A549 (cell line): ENCODE results near the gene GRIA3. TPM values are rescaled to one million over a fixed set of nuclear protein-coding genes. Genes with fewer than 3 reads are reported as not detected.
"Not testable (repeated sequence)": the region's sequence is repeated elsewhere in the genome, so short reads cannot be mapped to it uniquely, and the experiment has no call there.

Source experiments
- ATAC-seq, 2 experiments: fragments of 200-7000 bp in 1 of 2; fragments of >200 bp in 1 of 2; cut with Nextera tagmentation in 1 of 2; cut with Tn5 transposase in 1 of 2; 3 replicates each; pipeline versions ENCODE4 v1.8.0 to v1.9.1; 2018 to 2020; ENCODE audit warnings: mild to moderate bottlenecking in 1 of 2, moderate library complexity in 1 of 2
- CTCF ChIA-PET: fragments of 300-600 bp; sonication (Branson Sonifier 250); formaldehyde crosslinking; extraction: SDS; loops from one replicate; lab custom pipeline; 2021; ENCODE audit warnings: antibody characterized with exemption, inconsistent platforms; lab: Yijun Ruan, JAX
- POLR2A ChIA-PET: fragments of 350-600 bp; formaldehyde crosslinking; extraction: SDS; loops from one replicate; lab custom pipeline; 2021; ENCODE audit warnings: antibody characterized with exemption, inconsistent platforms; lab: Yijun Ruan, JAX
- DNase-seq, 2 experiments: peaks; one replicate each; pipeline versions ENCODE4 v3.0.0 to v3.0.0-alpha.2; 2011 to 2016; ENCODE audit warnings: low read depth in 1 of 2, low spot score in 1 of 2
- FAIRE-seq: peaks from 2 replicates; lab custom pipeline; 2011; peaks lifted over from hg19 to GRCh38; lab: Jason Lieb, UNC
- H3K27ac ChIP-seq, 2 experiments: fragments of >200 bp; sonication (Bioruptor Twin); formaldehyde crosslinking; 3 replicates each; pipeline ENCODE4 v1.5.1; 2016 to 2017
- H3K4me1 ChIP-seq: fragments of >200 bp; sonication (Bioruptor Twin); formaldehyde crosslinking; 3 replicates; pipeline ENCODE4 v1.6.1; 2016
- H3K4me2 ChIP-seq: fragments of >200 bp; sonication (Bioruptor Twin); formaldehyde crosslinking; 3 replicates; pipeline ENCODE4 v1.6.1; 2016
- H3K4me3 ChIP-seq: fragments of >200 bp; sonication (Bioruptor Twin); formaldehyde crosslinking; 3 replicates; pipeline ENCODE4 v1.5.1; 2016
- H3K9me3 ChIP-seq: fragments of >200 bp; sonication (Bioruptor Twin); formaldehyde crosslinking; 3 replicates; pipeline ENCODE4 v1.6.1; 2016
- CHD2 ChIP-seq: fragments of 150-350 bp; IDR thresholded peaks from 2 replicates; pipeline ENCODE4 v1.6.1; 2014; ENCODE audit warnings: low read length; ENCODE audit not compliant: partially characterized antibody
- CHD4 ChIP-seq: fragments of 200-600 bp; sonication (generic); IDR thresholded peaks from 2 replicates; pipeline ENCODE4 v1.6.1; 2016; ENCODE audit warnings: antibody characterized with exemption, mild to moderate bottlenecking, borderline replicate concordance
- EHMT2 ChIP-seq: fragments of 200-600 bp; sonication (generic); IDR thresholded peaks from 2 replicates; pipeline ENCODE4 v1.6.1; 2016; ENCODE audit warnings: antibody characterized with exemption, low read depth, mild to moderate bottlenecking, moderate library complexity
- EP300 ChIP-seq, 2 experiments: fragments of >200 bp; sonication (Bioruptor Twin); formaldehyde crosslinking; IDR thresholded peaks; 2 replicates in 1 of 2; 3 replicates in 1 of 2; pipeline ENCODE4 v1.6.1; 2016 to 2017
- FOXS1 ChIP-seq: fragments of 250-450 bp; sonication (Bioruptor Pico); IDR thresholded peaks from 2 replicates; pipeline ENCODE4 v1.5.0; 2020; ENCODE audit warnings: mild to moderate bottlenecking, moderate library complexity
- GATA3 ChIP-seq: IDR thresholded peaks from 2 replicates; pipeline ENCODE4 v1.6.1; 2012; ENCODE audit warnings: borderline replicate concordance
- HDAC2 ChIP-seq: fragments of 200-600 bp; sonication (generic); IDR thresholded peaks from 2 replicates; pipeline ENCODE4 v1.6.1; 2016
- JUN ChIP-seq, 2 experiments: fragments of >200 bp; sonication (Bioruptor Twin); formaldehyde crosslinking; IDR thresholded peaks; 2 replicates in 1 of 2; 3 replicates in 1 of 2; pipeline ENCODE4 v1.6.1; 2016 to 2017
- KDM1A ChIP-seq: fragments of 200-600 bp; sonication (generic); IDR thresholded peaks from 2 replicates; pipeline ENCODE4 v1.6.1; 2016; ENCODE audit warnings: low read depth, mild to moderate bottlenecking
- MAFK ChIP-seq: fragments of 450-650 bp; IDR thresholded peaks from 2 replicates; pipeline ENCODE4 v1.6.1; 2014; ENCODE audit not compliant: partially characterized antibody
- NR3C1 ChIP-seq: fragments of >200 bp; sonication (Bioruptor Twin); formaldehyde crosslinking; IDR thresholded peaks from 3 replicates; pipeline ENCODE4 v1.6.1; 2017
- PHF8 ChIP-seq: fragments of 200-600 bp; sonication (generic); IDR thresholded peaks from 2 replicates; pipeline ENCODE4 v1.6.1; 2016; ENCODE audit warnings: low read depth, mild to moderate bottlenecking, antibody characterized with exemption, moderate library complexity, borderline replicate concordance
- RAD21 ChIP-seq, 2 experiments: fragments of >200 bp in 1 of 2; sonication (Bioruptor Twin) in 1 of 2; formaldehyde crosslinking in 1 of 2; IDR thresholded peaks in 1 of 2; conservative IDR thresholded peaks in 1 of 2; 2 replicates in 1 of 2; 3 replicates in 1 of 2; pipeline ENCODE4 v1.6.1; 2012 to 2018; ENCODE audit warnings: inconsistent platforms in 1 of 2
- RCOR1 ChIP-seq: fragments of 150-350 bp; IDR thresholded peaks from 2 replicates; pipeline ENCODE4 v1.6.1; 2014; ENCODE audit warnings: antibody characterized with exemption, low read length, low read depth
- RFX5 ChIP-seq: fragments of 450-650 bp; IDR thresholded peaks from 2 replicates; pipeline ENCODE4 v1.7.1; 2014; ENCODE audit warnings: antibody characterized with exemption, mild to moderate bottlenecking, moderate library complexity
- SREBF2 ChIP-seq: fragments of 450-650 bp; IDR thresholded peaks from 2 replicates; pipeline ENCODE4 v1.6.1; 2014; ENCODE audit warnings: mild to moderate bottlenecking, moderate library complexity
- TP53 ChIP-seq: fragments of 250-450 bp; sonication (Bioruptor Pico); IDR thresholded peaks from 2 replicates; pipeline ENCODE4 v1.5.0; 2021; ENCODE audit warnings: mild to moderate bottlenecking, moderate library complexity
- WGBS: methylation state at CpG from one replicate; pipeline ENCODE4 v1.1.6; 2017; ENCODE audit errors: missing lambda C conversion rate; 5-methylcytosine and 5-hydroxymethylcytosine counted together
- polyA plus RNA-seq, 4 experiments: library from polyadenylated mRNA; depleted of rRNA in 3 of 4; stranded (reverse); fragments of >200 nt; fragmentation: RNase III in 1 of 4; extraction: RNeasy Plus Mini Kit Qiagen cat#74134 plus additional on column Dnase treatment in 1 of 4; gene quantifications; 2 replicates in 3 of 4; 3 replicates in 1 of 4; pipeline ENCODE4 v1.2.3, GENCODE V29; 2011 to 2017
- TF ChIP-seq, protein P1 (sequence below): IDR thresholded peaks from 2 replicates; pipeline ENCODE4 v1.6.1; 2012
- TF ChIP-seq, protein P2 (sequence below): fragments of >200 bp; sonication (Bioruptor Twin); formaldehyde crosslinking; IDR thresholded peaks from 2 replicates; pipeline ENCODE4 v1.6.1; 2016
- TF ChIP-seq, protein P3 (sequence below): IDR thresholded peaks from 2 replicates; pipeline ENCODE4 v1.6.1; 2012; ENCODE audit warnings: low read depth, borderline replicate concordance

Gene GRIA3
- polyA plus RNA-seq, 2 of the 4 experiments (the other 2 are of a cell fraction): not detected

DNA sequence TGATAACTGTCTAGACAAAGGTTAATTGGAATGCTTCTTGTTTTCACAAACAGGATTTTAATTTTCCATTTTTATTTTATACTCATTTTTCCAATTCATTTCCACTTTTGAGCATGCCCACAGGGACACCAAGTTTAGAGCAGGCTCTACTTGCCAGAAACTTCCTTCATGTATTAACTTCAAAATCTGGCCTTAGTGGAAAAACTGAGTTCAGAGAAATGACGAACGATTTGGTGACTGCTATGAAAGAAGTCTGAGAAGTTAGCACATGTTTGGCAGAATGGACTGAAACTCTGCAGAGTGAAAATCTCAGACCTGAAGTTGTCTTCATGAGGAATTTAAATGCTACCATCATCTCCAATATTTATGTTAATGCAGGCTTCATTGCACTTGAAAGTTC is 334.7 kb downstream of the GRIA3 start:
- peak; percentile 86 for FAIRE-seq

DNA sequence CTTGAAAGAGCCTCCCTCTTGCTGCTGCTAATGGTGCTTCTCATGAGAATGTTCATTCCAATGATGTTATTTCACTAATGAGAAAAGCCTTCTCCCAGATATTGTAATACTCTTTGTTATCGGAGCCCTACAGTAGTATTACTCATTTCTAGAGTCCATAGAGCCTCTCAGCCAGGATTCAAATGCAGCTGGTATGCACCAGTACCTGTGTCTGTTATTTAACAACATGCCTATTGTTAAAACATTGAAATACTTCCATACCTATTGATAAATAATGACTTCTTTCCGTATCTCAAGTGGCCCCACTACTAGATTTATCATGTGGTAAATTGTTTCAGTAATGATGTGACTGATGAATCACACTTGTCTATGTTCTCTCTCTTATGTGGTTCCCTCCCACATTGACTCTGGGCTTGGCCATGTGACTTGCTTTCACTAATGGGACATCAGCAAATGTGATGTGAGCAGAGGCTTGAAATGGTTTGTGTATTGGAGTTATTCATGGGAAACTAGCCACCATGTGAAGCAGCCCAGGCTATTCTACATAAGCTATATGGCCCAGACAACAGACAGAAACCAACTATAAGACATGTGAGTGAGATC is 341.1 kb downstream of the GRIA3 start:
- no peaks in the 10 kb centered on the region for H3K4me1 ChIP-seq
- TF ChIP-seq RFX5 (no peak), EP300 (IDR thresholded peaks at IDR 0.05) (no peak), RAD21 (conservative IDR thresholded peaks at IDR 0.05 in 1 of 2, IDR thresholded peaks at IDR 0.05 in 1 of 2) (no peak), NR3C1 (no peak), EHMT2 (no peak), FOXS1 (CRISPR knock-in tag) (no peak), CHD4 (no peak), JUN (IDR thresholded peaks at IDR 0.05) (no peak), PHF8 (no peak), SREBF2 (no peak), HDAC2 (no peak), KDM1A (no peak), MAFK (no peak), GATA3 (no peak)
- TF ChIP-seq, protein P1, sequence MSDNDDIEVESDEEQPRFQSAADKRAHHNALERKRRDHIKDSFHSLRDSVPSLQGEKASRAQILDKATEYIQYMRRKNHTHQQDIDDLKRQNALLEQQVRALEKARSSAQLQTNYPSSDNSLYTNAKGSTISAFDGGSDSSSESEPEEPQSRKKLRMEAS: no peak
- TF ChIP-seq, protein P2, sequence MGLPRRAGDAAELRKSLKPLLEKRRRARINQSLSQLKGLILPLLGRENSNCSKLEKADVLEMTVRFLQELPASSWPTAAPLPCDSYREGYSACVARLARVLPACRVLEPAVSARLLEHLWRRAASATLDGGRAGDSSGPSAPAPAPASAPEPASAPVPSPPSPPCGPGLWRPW: no peak
- TF ChIP-seq, protein P3, sequence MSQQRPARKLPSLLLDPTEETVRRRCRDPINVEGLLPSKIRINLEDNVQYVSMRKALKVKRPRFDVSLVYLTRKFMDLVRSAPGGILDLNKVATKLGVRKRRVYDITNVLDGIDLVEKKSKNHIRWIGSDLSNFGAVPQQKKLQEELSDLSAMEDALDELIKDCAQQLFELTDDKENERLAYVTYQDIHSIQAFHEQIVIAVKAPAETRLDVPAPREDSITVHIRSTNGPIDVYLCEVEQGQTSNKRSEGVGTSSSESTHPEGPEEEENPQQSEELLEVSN: no peak
- no peak overlapping the region for H3K4me2 ChIP-seq
- no peak overlapping the region for H3K4me3 ChIP-seq
- ATAC-seq (no peak; a peak in 1 of 6 replicates), FAIRE-seq (peak; percentile 68), DNase-seq (no peak)
- ChIA-PET CTCF (no interaction called here), POLR2A (no interaction called here)
- WGBS: 29% methylated on average over 2 of the region's 2 CpGs
- no peak overlapping the region for H3K27ac ChIP-seq
- no peaks in the 10 kb centered on the region for H3K9me3 ChIP-seq

More for the DNA sequence above, 334.7 kb downstream of the GRIA3 start:
- no peak for ATAC-seq
- POLR2A ChIA-PET: no interaction called here
- H3K4me1 ChIP-seq: no peaks in the 10 kb centered on the region
- no peak overlapping the region for H3K4me2 ChIP-seq
- 40% methylated on average over 2 of the region's 2 CpGs for WGBS
- H3K9me3 ChIP-seq: no peaks in the 10 kb centered on the region
- CTCF ChIA-PET: no interaction called here
- no peak overlapping the region for H3K4me3 ChIP-seq
- TF ChIP-seq JUN (IDR thresholded peaks at IDR 0.05): no peak
- no peak for TF ChIP-seq CHD2
- no peak for TF ChIP-seq TP53 (CRISPR knock-in tag)
- no peak for TF ChIP-seq PHF8
- no peak for TF ChIP-seq RCOR1
- DNase-seq: no peak
- H3K27ac ChIP-seq: no peak overlapping the region

DNA sequence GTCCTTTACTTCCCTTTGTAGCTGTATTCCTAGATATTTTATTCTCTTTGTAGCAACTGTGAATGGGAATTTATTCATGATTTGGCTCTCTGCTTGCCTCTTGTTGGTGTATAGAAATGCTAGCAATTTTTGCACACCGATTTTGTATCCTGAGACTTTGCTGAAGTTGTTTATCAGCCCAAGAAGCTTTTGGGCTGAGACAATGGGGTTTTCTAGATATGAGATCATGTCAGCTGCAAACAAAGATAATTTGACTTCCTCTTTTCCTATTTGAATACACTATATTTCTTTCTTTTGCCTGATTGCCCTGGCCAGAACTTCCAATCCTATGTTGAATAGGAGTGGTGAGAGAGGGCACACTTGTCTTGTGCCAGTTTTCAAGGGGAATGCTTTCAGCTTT is 346.6 kb downstream of the GRIA3 start:
- POLR2A ChIA-PET: not testable (repeated sequence)

More for the DNA sequence above, 346.6 kb downstream of the GRIA3 start:
- 4% methylated on average over 1 of the region's 1 CpG for WGBS
- H3K4me2 ChIP-seq, DNase-seq, H3K9me3 ChIP-seq, FAIRE-seq, H3K27ac ChIP-seq, H3K4me3 ChIP-seq, CTCF ChIA-PET, ATAC-seq, H3K4me1 ChIP-seq: not testable (repeated sequence)
